T-helper 1 cell treated with Interleukin-12 subunit alpha and Interleukin-12 subunit beta and Interleukin-4 antibody, amounts not matched to agents 30 ng/mL and 1 ng/mL, for 36 hours (primary cell): ENCODE data around the gene APOL1. TPM values are rescaled to one million over a fixed set of nuclear protein-coding genes. Genes with fewer than 3 reads are reported as not detected.

ENCODE experiments used
- intact Hi-C: fragments of 100-400 bp; cut with micrococcal nuclease; formaldehyde crosslinking; loops from one replicate; pipeline ENCODE4 v1.15.1; 2024
- total RNA-seq: library from RNA; stranded (reverse); gene quantifications from 2 replicates; pipeline ENCODE4 v1.2.3, GENCODE V29; 2022

The APOL1 gene
- total RNA-seq, 1 donor from 2014 or later: 91.0 TPM

DNA sequence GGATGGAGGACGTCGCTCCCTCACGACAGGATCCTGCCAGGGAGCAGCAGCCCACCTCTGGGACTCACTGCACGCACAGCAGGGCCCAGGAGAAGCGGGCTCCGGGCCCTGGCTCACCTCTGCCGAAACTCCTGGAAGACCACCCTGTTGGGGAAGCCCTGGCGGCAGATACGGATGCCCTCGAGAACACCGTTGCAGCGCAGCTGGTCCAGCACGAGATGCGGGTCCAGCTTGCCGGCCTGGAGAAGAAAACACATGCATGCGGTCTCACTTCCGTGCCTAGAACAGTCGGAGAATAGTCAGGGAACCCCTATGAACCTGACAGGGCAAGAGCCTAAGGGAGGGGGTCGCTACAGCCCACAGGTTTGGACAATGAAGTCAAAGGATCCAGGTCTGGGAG, 52.9 kb downstream of the APOL1 start:
- intact Hi-C loops: no loop called here

DNA sequence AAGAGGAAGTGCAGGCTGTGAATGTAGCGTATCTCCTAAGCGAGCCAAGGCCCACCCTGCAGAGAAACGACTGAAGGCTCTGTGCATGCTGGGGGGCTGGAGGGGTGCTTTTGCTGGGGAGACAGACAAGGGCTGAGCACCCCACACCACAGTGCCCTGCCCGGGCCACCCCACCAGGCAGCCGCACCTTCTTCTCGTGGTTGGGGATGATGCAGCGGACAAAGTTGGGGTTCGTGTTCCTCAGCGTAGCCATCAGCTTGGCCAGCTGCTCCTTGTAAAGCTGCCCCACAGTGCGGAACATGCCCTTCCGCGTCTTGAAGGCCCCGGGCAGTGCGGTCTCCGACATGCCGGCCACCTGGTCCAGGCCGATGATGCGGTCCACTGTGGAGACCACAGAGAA, 53.3 kb downstream of the APOL1 start:
- intact Hi-C loops: no loop called here

GRCh38 chr22:36308880-36309279, 55.9 kb downstream of the APOL1 start:
- intact Hi-C loops: no loop called here

DNA sequence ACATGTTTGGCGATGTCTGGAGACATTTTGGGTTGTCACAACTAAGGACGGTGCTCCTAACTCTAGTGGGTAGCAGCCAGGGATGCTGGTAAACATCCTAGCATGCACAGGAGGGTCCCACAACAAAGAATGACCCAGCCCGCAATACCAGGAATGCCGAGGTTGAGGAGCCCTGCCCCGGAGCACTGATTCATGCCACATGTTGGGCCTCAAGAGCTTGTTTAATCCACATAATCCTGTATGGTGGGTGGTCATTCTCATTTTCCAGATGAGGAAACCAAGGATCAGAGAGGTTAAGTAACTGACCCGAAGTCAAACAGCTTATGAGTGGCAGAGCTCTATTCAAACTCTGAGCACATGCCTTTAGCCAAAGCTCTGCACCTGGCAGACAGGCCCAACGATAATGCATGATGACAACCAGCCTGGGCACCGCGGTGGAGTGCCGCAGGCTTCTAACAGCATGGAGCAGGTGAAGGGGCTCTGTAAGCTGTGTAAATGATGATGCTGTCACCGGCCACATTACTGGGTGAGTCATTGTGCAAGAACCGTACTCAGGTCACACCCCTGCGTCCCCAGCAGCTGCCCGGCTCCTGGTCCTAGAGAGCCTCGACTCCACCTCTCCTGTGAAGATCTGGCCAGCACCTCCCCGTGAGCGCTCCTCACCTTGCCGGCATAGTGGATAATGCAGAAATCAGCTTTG, 58.6 kb downstream of the APOL1 start:
- intact Hi-C loops: no loop called here

GRCh38 chr22:36315325-36315724, 62.4 kb downstream of the APOL1 start:
- intact Hi-C loops: no loop called here

DNA sequence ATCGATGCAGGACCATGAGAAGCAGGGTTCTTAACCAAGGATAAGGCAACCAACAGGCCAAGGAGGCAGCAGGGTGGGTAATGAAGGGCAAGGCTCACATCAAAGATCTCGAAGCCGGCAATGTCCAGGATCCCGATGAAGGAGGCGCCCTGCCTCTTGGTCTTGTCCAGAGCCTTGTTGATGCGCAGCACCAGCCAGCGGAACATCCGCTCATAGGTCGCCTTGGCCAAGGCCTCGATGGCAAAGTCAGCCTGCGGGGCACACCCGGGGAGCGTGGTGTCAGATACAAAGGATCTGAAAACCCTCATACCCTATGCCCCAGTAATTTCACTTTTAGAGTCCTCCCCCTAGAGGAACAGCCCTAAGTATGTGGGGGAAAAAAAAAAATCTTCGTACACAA, 63.5 kb downstream of the APOL1 start:
- intact Hi-C loops: no loop called here

Other genes with a start within 250 kb of the APOL1 start
- gene RBFOX2, start 224.3 kb upstream of the APOL1 start, total RNA-seq: 0.83 and 1.1 TPM in 2 replicates
- gene APOL3, start 92.4 kb upstream of the APOL1 start, total RNA-seq: 221 and 234 TPM in 2 replicates
- gene APOL4, start 51.3 kb upstream of the APOL1 start, total RNA-seq: 0.56 and 0.73 TPM in 2 replicates
- 128 and 140 TPM in 2 replicates for gene APOL2, start 13.6 kb upstream of the APOL1 start, total RNA-seq
- gene MYH9, start 134.8 kb downstream of the APOL1 start, total RNA-seq: 888 and 889 TPM in 2 replicates
- gene TXN2, start 228.5 kb downstream of the APOL1 start, total RNA-seq: 67.3 and 67.6 TPM in 2 replicates